ENCODE results near the gene IP6K3. TPM values are rescaled to one million over a fixed set of nuclear protein-coding genes. Genes with fewer than 3 reads are reported as not detected.

The IP6K3 gene
- total RNA-seq, 2 experiments from 2014 or later, result not detected

- ChIA-PET POLR2A (no interaction called here), CTCF (interaction anchor here (0.7 kb wide), 1 partner anchor 17 kb away, joined by 3 read pairs; the partner anchor contains the start of gene UQCC2)
- no peaks in the 10 kb centered on the region for H3K36me3 Mint-ChIP-seq (ENCODE audit: low read depth)
- H3K4me3 Mint-ChIP-seq, result no peak overlapping the region
- no peaks in the 10 kb centered on the region for H3K9me3 Mint-ChIP-seq
- no peak for DNase-seq
- peaks cover 3% of the 10 kb centered on the region for H3K27me3 Mint-ChIP-seq
- H3K4me1 Mint-ChIP-seq, result peaks cover 13% of the 10 kb centered on the region
- no peak overlapping the region for H3K27ac Mint-ChIP-seq
Observed at GRCh38 chr6:33727932-33728331, 18.8 kb downstream of the IP6K3 start.

- Mint-ChIP-seq H3K27ac (no peak overlapping the region), H3K4me1 (peaks cover 13% of the 10 kb centered on the region), H3K4me3 (no peak overlapping the region), H3K36me3 (ENCODE audit: low read depth) (no peaks in the 10 kb centered on the region), H3K9me3 (no peaks in the 10 kb centered on the region), H3K27me3 (peaks cover 3% of the 10 kb centered on the region)
- ChIA-PET CTCF (no interaction called here), POLR2A (no interaction called here)
- DNase-seq, result no peak
Observed at GRCh38 chr6:33727126-33727525, 19.6 kb downstream of the IP6K3 start.

- DNase-seq, result no peak
- H3K9me3 Mint-ChIP-seq, result no peaks in the 10 kb centered on the region
- ChIA-PET POLR2A (no interaction called here), CTCF (no interaction called here)
- peaks cover 13% of the 10 kb centered on the region for H3K4me1 Mint-ChIP-seq
- no peaks in the 10 kb centered on the region for H3K36me3 Mint-ChIP-seq (ENCODE audit: low read depth)
- H3K27me3 Mint-ChIP-seq, result peaks cover 3% of the 10 kb centered on the region
- no peak overlapping the region for H3K27ac Mint-ChIP-seq
- no peak overlapping the region for H3K4me3 Mint-ChIP-seq
Observed at GRCh38 chr6:33726696-33727095, 20.0 kb downstream of the IP6K3 start.

GRCh38 chr6:33725891-33726673 lies 20.6 kb downstream of the IP6K3 start:
- Mint-ChIP-seq H3K4me1 (peaks cover 13% of the 10 kb centered on the region), H3K27ac (no peak overlapping the region), H3K4me3 (no peak overlapping the region), H3K36me3 (ENCODE audit: low read depth) (no peaks in the 10 kb centered on the region), H3K9me3 (no peaks in the 10 kb centered on the region), H3K27me3 (peaks cover 6% of the 10 kb centered on the region)
- DNase-seq, result no peak
- ChIA-PET CTCF (interaction anchor here (1.0 to 1.3 kb wide), 2 partner anchors 11 to 18 kb away, joined by 3 to 5 read pairs; no protein-coding TSS in a partner anchor), POLR2A (no interaction called here)

GRCh38 chr6:33725222-33725621 lies 21.5 kb downstream of the IP6K3 start:
- Mint-ChIP-seq H3K36me3 (ENCODE audit: low read depth) (no peaks in the 10 kb centered on the region), H3K4me1 (peaks cover 13% of the 10 kb centered on the region), H3K27ac (no peak overlapping the region), H3K4me3 (no peak overlapping the region), H3K9me3 (no peaks in the 10 kb centered on the region), H3K27me3 (peaks cover 12% of the 10 kb centered on the region)
- CTCF ChIA-PET, result interaction anchor here (0.7 to 1.3 kb wide), 2 partner anchors 19 to 338 kb away, joined by 4 to 5 read pairs; no protein-coding TSS in a partner anchor
- no peak for DNase-seq
- POLR2A ChIA-PET, result no interaction called here

DNA sequence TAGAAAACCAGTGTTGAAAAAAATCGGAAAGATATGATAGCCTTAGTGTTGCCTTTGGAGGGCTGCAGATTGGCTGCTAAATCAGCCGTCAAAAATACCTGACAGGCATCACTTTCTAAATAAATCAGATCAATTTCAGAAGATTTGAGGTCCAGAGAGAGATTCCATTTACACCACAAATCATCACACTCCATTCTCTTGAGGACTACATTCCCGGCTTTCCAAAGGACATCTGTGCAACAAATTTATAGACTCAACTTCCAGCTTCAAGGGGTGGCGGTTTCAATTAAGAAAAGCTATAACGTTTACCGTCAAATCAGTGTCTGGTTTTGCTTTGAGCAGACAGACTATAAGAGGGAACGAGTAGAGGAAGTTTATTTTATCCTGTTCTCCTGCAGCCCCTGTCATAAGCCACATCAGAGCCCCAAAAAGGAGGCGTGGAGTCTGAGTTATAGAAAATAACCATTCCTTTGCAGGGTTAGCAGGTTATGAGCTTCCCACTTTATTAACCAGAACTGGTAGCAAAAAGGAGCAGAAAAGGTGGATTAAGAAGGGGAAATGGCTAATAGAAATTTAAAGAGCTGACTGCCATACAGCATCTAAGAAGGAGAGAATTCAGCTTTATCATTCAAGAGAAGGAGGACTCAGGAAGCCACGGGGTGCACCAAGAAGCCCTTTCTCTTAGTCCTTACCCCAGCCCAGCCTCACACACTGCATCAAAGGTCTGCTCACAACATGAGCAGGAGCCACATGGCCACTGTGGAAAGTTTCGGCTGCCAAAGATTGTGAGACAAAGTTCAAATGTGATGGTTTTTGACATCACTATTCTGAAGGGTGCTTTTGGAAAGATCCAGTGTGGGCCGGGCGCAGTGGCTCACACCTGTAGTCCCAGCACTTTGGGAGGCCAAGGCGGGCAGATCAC lies 22.3 kb downstream of the IP6K3 start:
- Mint-ChIP-seq H3K36me3 (ENCODE audit: low read depth) (no peaks in the 10 kb centered on the region), H3K4me1 (peaks cover 13% of the 10 kb centered on the region), H3K4me3 (no peak overlapping the region), H3K27ac (no peak overlapping the region), H3K9me3 (no peaks in the 10 kb centered on the region), H3K27me3 (peaks cover 17% of the 10 kb centered on the region)
- DNase-seq, result no peak
- POLR2A ChIA-PET, result no interaction called here
- CTCF ChIA-PET, result interaction anchor here (0.7 to 1.6 kb wide), 2 partner anchors 15 to 339 kb away, joined by 4 to 5 read pairs; no protein-coding TSS in a partner anchor

DNA sequence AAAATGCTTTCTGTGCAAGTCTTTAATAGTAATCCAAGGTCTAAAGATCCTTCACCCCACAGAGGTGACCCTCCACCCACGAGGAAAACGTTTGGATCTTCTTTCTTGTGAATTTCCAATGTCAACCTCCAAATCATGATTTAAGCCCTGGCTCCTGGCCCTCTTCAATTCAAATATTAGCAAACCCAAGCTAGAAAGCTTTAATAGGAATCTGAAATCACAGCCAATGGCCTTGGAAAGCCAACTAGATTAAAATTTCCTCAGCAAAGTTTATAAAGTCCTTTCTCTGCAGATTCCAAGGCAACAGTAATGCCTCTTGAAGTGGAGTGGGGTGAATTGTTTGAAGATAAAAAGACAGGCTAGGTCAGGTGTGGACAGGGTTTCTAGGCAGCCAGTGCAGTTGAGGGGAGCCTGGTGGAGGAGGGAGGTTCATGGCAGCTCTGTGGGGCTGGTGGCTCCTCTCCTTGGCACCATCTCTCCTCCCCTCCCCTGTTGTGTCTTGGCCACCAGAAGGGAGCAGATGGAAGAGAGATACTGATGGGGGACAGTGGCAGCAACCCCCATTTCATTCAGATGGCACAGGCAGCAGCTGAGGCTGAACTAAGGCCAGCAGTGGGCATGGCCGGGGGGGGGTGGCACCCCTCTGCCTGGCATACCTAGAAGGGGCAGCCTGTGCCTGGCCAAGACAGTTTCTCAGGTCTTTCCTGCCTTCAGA lies 23.2 kb downstream of the IP6K3 start:
- H3K4me1 Mint-ChIP-seq, result peaks cover 13% of the 10 kb centered on the region
- DNase-seq, result no peak
- ChIA-PET POLR2A (no interaction called here), CTCF (interaction anchor here (1.3 to 1.6 kb wide), 2 partner anchors 12 to 15 kb away, joined by 5 to 6 read pairs; partner anchors contain the start of gene UQCC2)
- H3K9me3 Mint-ChIP-seq, result no peaks in the 10 kb centered on the region
- no peak overlapping the region for H3K27ac Mint-ChIP-seq
- H3K27me3 Mint-ChIP-seq, result peaks cover 20% of the 10 kb centered on the region
- H3K4me3 Mint-ChIP-seq, result no peak overlapping the region
- no peaks in the 10 kb centered on the region for H3K36me3 Mint-ChIP-seq (ENCODE audit: low read depth)

GRCh38 chr6:33722103-33722623 lies 24.5 kb downstream of the IP6K3 start:
- DNase-seq, result no peak
- POLR2A ChIA-PET, result no interaction called here
- CTCF ChIA-PET, result interaction anchor here (0.8 to 1.4 kb wide), 5 partner anchors 11 to 441 kb away, joined by 3 to 6 read pairs (median 3); partner anchors contain the start of gene UQCC2
- peaks cover 13% of the 10 kb centered on the region for H3K4me1 Mint-ChIP-seq
- no peak overlapping the region for H3K4me3 Mint-ChIP-seq
- no peaks in the 10 kb centered on the region for H3K36me3 Mint-ChIP-seq (ENCODE audit: low read depth)
- H3K27me3 Mint-ChIP-seq, result peaks cover 20% of the 10 kb centered on the region
- H3K9me3 Mint-ChIP-seq, result no peaks in the 10 kb centered on the region
- H3K27ac Mint-ChIP-seq, result no peak overlapping the region

DNA sequence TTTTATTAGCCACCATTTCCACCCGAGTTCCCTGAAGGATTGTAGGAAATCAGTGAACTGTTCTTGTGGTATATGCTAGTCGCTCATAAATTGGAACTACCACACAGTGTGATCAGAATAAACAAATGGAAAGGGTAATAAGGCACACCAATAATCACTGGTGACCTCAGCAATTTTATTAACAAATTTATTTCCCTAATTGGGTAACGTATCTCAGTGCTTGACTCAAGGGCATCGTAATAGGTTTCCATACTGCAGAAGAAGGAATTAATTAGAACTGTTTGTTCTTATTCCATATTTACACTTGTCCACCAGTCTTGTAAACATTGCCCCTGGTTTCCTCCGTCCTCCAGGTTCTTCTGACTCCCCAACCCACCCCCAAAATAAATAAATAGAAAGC lies 25.2 kb downstream of the IP6K3 start:
- Mint-ChIP-seq H3K9me3 (no peaks in the 10 kb centered on the region), H3K27me3 (peaks cover 20% of the 10 kb centered on the region), H3K4me3 (no peak overlapping the region), H3K27ac (no peak overlapping the region), H3K36me3 (ENCODE audit: low read depth) (no peaks in the 10 kb centered on the region), H3K4me1 (peaks cover 13% of the 10 kb centered on the region)
- no peak for DNase-seq
- ChIA-PET CTCF (interaction anchor here (0.8 to 1.4 kb wide), 4 partner anchors 10 to 442 kb away, joined by 3 to 5 read pairs (median 3); partner anchors contain the start of gene UQCC2), POLR2A (no interaction called here)

GRCh38 chr6:33720998-33721397 lies 25.7 kb downstream of the IP6K3 start:
- H3K27me3 Mint-ChIP-seq, result peaks cover 20% of the 10 kb centered on the region
- no peak overlapping the region for H3K4me3 Mint-ChIP-seq
- H3K36me3 Mint-ChIP-seq (ENCODE audit: low read depth), result no peaks in the 10 kb centered on the region
- no peak overlapping the region for H3K27ac Mint-ChIP-seq
- ChIA-PET CTCF (no interaction called here), POLR2A (no interaction called here)
- no peak for DNase-seq
- no peaks in the 10 kb centered on the region for H3K9me3 Mint-ChIP-seq
- H3K4me1 Mint-ChIP-seq, result peaks cover 13% of the 10 kb centered on the region

DNA sequence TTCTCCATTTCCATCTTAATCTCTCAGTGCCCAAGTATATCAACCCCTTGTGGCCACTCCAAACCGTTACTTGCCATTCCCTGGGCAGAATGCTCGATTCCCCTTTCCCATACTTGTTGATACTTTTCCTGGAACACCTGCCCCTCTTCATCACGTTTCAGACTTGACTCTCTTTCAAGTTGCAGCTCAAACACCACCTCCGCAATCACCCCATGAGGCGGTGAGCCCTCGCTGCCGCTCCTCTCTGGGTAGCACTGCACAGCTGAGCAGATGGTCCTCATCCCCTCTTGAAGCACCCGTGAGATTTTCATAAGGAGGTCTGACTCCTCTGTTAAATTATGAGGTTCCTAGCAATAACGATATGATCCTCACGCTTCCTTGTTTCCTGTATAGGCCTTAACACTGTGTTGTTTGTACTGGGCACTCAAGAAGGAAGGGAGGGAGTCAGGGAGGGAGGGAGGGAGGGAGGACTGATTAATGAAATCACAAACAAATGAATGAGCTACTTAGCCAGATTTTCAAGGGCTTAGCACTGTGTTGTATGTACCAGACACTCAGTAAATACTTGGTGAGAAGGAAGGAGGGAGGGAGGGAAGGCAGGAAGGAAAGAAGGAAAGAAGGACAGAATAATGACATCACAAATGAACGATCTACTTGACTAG lies 27.2 kb downstream of the IP6K3 start:
- H3K36me3 Mint-ChIP-seq (ENCODE audit: low read depth), result no peaks in the 10 kb centered on the region
- ChIA-PET CTCF (no interaction called here), POLR2A (no interaction called here)
- no peak for DNase-seq
- H3K27ac Mint-ChIP-seq, result no peak overlapping the region
- no peak overlapping the region for H3K4me3 Mint-ChIP-seq
- H3K4me1 Mint-ChIP-seq, result peaks cover 9% of the 10 kb centered on the region
- H3K27me3 Mint-ChIP-seq, result peaks cover 20% of the 10 kb centered on the region
- no peaks in the 10 kb centered on the region for H3K9me3 Mint-ChIP-seq

DNA sequence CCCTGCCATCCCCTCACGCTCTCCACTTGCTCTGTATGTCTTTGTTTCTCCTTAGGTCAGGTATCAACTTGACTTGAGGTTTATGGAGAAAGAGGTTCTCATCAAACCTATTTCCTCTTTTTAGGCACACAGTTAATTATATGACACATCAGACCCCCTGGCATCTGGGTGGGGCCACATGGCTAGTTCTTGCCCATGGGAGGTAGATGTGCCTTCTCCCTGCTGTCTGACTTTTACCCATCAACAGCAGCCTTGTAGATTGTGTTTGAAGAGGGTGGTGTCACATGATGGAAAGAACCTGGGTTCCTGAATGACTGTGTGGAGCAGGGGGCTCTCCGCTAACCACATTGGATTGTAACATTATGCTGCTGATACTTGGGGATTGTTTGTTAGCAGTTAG lies 28.0 kb downstream of the IP6K3 start:
- Mint-ChIP-seq H3K4me3 (no peak overlapping the region), H3K27me3 (peaks cover 22% of the 10 kb centered on the region), H3K36me3 (ENCODE audit: low read depth) (no peaks in the 10 kb centered on the region), H3K4me1 (peaks cover 3% of the 10 kb centered on the region), H3K9me3 (no peaks in the 10 kb centered on the region), H3K27ac (no peak overlapping the region)
- DNase-seq, result no peak
- ChIA-PET POLR2A (no interaction called here), CTCF (no interaction called here)
